ENCODE data around the gene PSMA5.
A peak's percentile ranks its signal among the peaks of the same experiment; 100 is the strongest.

PSMA5 gene

GRCh38 chr1:109402025-109402424 is 24.2 kb downstream of the PSMA5 start:
- no peak overlapping the region for H3K4me3 ChIP-seq (ENCODE audit: low read depth, low read length)
- TF ChIP-seq CTCF (conservative IDR thresholded peaks at IDR 0.05; ENCODE audit: low read depth, low read length), result no peak
- DNase-seq (ENCODE audit: low read depth), result no peak

- TF ChIP-seq CTCF (conservative IDR thresholded peaks at IDR 0.05; ENCODE audit: low read depth, low read length), result no peak
- H3K4me3 ChIP-seq (ENCODE audit: low read depth, low read length), result no peak overlapping the region
- no peak for DNase-seq (ENCODE audit: low read depth)
These were observed 26.1 kb downstream of the PSMA5 start for GRCh38 chr1:109400035-109400655.

- DNase-seq (ENCODE audit: low read depth), result peak; percentile 77
- H3K4me3 ChIP-seq (ENCODE audit: low read depth, low read length), result no peak overlapping the region
- peak; percentile 54 for TF ChIP-seq CTCF (conservative IDR thresholded peaks at IDR 0.05; ENCODE audit: low read depth, low read length)
These were observed 26.8 kb downstream of the PSMA5 start for GRCh38 chr1:109399326-109399957.

GRCh38 chr1:109398343-109399225 is 27.7 kb downstream of the PSMA5 start:
- no peak for DNase-seq (ENCODE audit: low read depth)
- no peak for TF ChIP-seq CTCF (conservative IDR thresholded peaks at IDR 0.05; ENCODE audit: low read depth, low read length)
- H3K4me3 ChIP-seq (ENCODE audit: low read depth, low read length), result peak overlapping the region; percentile 66

GRCh38 chr1:109397581-109398342 is 28.5 kb downstream of the PSMA5 start, which contains the start of gene SORT1:
TSS of gene SORT1 (minus strand) at chr1:109397918. CDS start at chr1:109397892, 26 bp downstream.
- peak; percentile 90 for DNase-seq (ENCODE audit: low read depth)
- peak within 1 kb of the TSS; percentile 66 for H3K4me3 ChIP-seq (ENCODE audit: low read depth, low read length)
- no peak for TF ChIP-seq CTCF (conservative IDR thresholded peaks at IDR 0.05; ENCODE audit: low read depth, low read length)

- H3K4me3 ChIP-seq (ENCODE audit: low read depth, low read length), result peak overlapping the region; percentile 66
- no peak for DNase-seq (ENCODE audit: low read depth)
- no peak for TF ChIP-seq CTCF (conservative IDR thresholded peaks at IDR 0.05; ENCODE audit: low read depth, low read length)
These were observed 29.2 kb downstream of the PSMA5 start for GRCh38 chr1:109396871-109397580.

Measured in choroid plexus epithelial cell (primary cell).